ENCODE measurements around the gene RBMS3.

DNA sequence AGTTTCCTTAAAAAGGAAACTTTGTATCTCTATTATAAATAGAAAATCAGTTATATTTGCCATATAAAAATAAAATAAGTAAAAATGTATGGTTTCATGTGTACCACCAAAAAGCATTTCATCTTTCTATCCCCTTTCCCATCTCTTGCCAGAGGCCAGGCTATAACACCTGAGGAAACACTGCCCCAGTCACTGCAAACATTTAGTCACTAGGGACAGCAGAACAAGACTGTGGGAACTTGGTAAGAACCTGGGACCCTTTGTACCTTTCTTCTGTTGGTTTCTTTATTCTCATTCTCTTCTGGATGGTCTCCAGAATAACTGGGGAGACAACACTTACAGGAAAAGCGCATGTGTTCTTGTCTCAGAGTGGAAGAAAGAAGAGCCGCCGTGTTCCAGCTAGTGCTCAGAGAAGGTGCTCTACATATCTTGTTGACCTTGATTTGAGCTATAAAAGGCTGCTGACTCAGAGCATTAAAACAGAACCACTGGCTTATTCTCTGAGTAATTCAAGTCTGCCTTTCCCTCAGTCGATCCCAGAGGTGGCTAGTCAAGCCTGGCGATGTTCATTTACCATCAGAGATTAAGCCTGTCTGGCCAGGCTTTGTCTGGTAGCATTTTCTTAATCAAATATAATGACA, 361.6 kb downstream of the RBMS3 start:
- TF ChIP-seq EZH2 (IDR thresholded peaks at IDR 0.05; ENCODE audit: low read depth, unreplicated experiment) (no peak), JUNB (IDR thresholded peaks at IDR 0.05; ENCODE audit: unreplicated experiment) (no peak), POLR2AphosphoS5 (IDR thresholded peaks at IDR 0.05; ENCODE audit: low read depth) (no peak), CREB1 (CRISPR knock-in tag; IDR thresholded peaks at IDR 0.05; ENCODE audit: low read depth) (no peak), EZH2phosphoT487 (IDR thresholded peaks at IDR 0.05; ENCODE audit: unreplicated experiment) (no peak)
- TF ChIP-seq, protein P1, sequence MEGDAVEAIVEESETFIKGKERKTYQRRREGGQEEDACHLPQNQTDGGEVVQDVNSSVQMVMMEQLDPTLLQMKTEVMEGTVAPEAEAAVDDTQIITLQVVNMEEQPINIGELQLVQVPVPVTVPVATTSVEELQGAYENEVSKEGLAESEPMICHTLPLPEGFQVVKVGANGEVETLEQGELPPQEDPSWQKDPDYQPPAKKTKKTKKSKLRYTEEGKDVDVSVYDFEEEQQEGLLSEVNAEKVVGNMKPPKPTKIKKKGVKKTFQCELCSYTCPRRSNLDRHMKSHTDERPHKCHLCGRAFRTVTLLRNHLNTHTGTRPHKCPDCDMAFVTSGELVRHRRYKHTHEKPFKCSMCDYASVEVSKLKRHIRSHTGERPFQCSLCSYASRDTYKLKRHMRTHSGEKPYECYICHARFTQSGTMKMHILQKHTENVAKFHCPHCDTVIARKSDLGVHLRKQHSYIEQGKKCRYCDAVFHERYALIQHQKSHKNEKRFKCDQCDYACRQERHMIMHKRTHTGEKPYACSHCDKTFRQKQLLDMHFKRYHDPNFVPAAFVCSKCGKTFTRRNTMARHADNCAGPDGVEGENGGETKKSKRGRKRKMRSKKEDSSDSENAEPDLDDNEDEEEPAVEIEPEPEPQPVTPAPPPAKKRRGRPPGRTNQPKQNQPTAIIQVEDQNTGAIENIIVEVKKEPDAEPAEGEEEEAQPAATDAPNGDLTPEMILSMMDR (conservative IDR thresholded peaks at IDR 0.05; ENCODE audit: low read depth in 2 of 2): no peak
- TF ChIP-seq, protein P2, sequence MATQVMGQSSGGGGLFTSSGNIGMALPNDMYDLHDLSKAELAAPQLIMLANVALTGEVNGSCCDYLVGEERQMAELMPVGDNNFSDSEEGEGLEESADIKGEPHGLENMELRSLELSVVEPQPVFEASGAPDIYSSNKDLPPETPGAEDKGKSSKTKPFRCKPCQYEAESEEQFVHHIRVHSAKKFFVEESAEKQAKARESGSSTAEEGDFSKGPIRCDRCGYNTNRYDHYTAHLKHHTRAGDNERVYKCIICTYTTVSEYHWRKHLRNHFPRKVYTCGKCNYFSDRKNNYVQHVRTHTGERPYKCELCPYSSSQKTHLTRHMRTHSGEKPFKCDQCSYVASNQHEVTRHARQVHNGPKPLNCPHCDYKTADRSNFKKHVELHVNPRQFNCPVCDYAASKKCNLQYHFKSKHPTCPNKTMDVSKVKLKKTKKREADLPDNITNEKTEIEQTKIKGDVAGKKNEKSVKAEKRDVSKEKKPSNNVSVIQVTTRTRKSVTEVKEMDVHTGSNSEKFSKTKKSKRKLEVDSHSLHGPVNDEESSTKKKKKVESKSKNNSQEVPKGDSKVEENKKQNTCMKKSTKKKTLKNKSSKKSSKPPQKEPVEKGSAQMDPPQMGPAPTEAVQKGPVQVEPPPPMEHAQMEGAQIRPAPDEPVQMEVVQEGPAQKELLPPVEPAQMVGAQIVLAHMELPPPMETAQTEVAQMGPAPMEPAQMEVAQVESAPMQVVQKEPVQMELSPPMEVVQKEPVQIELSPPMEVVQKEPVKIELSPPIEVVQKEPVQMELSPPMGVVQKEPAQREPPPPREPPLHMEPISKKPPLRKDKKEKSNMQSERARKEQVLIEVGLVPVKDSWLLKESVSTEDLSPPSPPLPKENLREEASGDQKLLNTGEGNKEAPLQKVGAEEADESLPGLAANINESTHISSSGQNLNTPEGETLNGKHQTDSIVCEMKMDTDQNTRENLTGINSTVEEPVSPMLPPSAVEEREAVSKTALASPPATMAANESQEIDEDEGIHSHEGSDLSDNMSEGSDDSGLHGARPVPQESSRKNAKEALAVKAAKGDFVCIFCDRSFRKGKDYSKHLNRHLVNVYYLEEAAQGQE (IDR thresholded peaks at IDR 0.05; ENCODE audit: unreplicated experiment): no peak
- TF ChIP-seq, protein P3, sequence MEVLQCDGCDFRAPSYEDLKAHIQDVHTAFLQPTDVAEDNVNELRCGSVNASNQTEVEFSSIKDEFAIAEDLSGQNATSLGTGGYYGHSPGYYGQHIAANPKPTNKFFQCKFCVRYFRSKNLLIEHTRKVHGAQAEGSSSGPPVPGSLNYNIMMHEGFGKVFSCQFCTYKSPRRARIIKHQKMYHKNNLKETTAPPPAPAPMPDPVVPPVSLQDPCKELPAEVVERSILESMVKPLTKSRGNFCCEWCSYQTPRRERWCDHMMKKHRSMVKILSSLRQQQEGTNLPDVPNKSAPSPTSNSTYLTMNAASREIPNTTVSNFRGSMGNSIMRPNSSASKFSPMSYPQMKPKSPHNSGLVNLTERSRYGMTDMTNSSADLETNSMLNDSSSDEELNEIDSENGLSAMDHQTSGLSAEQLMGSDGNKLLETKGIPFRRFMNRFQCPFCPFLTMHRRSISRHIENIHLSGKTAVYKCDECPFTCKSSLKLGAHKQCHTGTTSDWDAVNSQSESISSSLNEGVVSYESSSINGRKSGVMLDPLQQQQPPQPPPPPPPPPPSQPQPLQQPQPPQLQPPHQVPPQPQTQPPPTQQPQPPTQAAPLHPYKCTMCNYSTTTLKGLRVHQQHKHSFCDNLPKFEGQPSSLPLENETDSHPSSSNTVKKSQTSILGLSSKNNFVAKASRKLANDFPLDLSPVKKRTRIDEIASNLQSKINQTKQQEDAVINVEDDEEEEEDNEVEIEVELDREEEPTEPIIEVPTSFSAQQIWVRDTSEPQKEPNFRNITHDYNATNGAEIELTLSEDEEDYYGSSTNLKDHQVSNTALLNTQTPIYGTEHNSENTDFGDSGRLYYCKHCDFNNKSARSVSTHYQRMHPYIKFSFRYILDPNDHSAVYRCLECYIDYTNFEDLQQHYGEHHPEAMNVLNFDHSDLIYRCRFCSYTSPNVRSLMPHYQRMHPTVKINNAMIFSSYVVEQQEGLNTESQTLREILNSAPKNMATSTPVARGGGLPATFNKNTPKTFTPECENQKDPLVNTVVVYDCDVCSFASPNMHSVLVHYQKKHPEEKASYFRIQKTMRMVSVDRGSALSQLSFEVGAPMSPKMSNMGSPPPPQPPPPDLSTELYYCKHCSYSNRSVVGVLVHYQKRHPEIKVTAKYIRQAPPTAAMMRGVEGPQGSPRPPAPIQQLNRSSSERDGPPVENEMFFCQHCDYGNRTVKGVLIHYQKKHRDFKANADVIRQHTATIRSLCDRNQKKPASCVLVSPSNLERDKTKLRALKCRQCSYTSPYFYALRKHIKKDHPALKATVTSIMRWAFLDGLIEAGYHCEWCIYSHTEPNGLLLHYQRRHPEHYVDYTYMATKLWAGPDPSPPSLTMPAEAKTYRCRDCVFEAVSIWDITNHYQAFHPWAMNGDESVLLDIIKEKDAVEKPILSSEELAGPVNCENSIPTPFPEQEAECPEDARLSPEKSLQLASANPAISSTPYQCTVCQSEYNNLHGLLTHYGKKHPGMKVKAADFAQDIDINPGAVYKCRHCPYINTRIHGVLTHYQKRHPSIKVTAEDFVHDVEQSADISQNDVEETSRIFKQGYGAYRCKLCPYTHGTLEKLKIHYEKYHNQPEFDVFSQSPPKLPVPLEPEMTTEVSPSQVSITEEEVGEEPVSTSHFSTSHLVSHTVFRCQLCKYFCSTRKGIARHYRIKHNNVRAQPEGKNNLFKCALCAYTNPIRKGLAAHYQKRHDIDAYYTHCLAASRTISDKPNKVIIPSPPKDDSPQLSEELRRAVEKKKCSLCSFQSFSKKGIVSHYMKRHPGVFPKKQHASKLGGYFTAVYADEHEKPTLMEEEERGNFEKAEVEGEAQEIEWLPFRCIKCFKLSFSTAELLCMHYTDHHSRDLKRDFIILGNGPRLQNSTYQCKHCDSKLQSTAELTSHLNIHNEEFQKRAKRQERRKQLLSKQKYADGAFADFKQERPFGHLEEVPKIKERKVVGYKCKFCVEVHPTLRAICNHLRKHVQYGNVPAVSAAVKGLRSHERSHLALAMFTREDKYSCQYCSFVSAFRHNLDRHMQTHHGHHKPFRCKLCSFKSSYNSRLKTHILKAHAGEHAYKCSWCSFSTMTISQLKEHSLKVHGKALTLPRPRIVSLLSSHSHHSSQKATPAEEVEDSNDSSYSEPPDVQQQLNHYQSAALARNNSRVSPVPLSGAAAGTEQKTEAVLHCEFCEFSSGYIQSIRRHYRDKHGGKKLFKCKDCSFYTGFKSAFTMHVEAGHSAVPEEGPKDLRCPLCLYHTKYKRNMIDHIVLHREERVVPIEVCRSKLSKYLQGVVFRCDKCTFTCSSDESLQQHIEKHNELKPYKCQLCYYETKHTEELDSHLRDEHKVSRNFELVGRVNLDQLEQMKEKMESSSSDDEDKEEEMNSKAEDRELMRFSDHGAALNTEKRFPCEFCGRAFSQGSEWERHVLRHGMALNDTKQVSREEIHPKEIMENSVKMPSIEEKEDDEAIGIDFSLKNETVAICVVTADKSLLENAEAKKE (CRISPR knock-in tag; IDR thresholded peaks at IDR 0.05): no peak
